HL-60/S4 treated with phorbol 12-myristate 13-acetate at 8.2 ng/mL for 4 days and 3 days (cell line): ENCODE results near the gene ICAM4.

Experiments
- in situ Hi-C: fragments of 300-500 bp; cut with MboI; formaldehyde crosslinking; loops from 2 replicates; pipeline ENCODE4 v1.15.0; 2022; ENCODE audit warnings: low sequenced_read_pairs

Gene ICAM4

GRCh38 chr19:10286803-10287737, at the start of gene ICAM4:
Gene ICAM4 (plus strand): TSS chr19:10286955. CDS start chr19:10287013, 58 bp downstream.
- in situ Hi-C loops: no loop called here

GRCh38 chr19:10237702-10238101, 49.1 kb upstream of the ICAM4 start:
- in situ Hi-C loops: loop anchor here (25.0 kb wide), 1 partner anchor 300 kb away; the partner anchor contains the start of gene OLFM2

GRCh38 chr19:10238172-10238783, 48.5 kb upstream of the ICAM4 start:
- in situ Hi-C loops: loop anchor here (25.0 kb wide), 1 partner anchor 301 kb away; the partner anchor contains the start of gene OLFM2

- in situ Hi-C loops: loop anchor here (25.0 kb wide), 1 partner anchor 305 kb away; the partner anchor contains the start of gene OLFM2
Measured at GRCh38 chr19:10241826-10242449, 44.8 kb upstream of the ICAM4 start.

GRCh38 chr19:10243606-10244005, 43.1 kb upstream of the ICAM4 start:
- in situ Hi-C loops: loop anchor here (25.0 kb wide), 1 partner anchor 306 kb away; the partner anchor contains the start of gene OLFM2

- in situ Hi-C loops: loop anchor here (25.0 kb wide), 1 partner anchor 308 kb away; the partner anchor contains the start of gene OLFM2
Measured at GRCh38 chr19:10245189-10245939, 41.4 kb upstream of the ICAM4 start.

GRCh38 chr19:10246511-10246910, 40.2 kb upstream of the ICAM4 start:
- in situ Hi-C loops: loop anchor here (25.0 kb wide), 1 partner anchor 309 kb away; the partner anchor contains the start of gene OLFM2

GRCh38 chr19:10251792-10252694, 34.7 kb upstream of the ICAM4 start, which contains the start of gene MRPL4:
Gene MRPL4 (plus strand): TSS chr19:10252214. CDS start chr19:10252254, 40 bp downstream.
- in situ Hi-C loops: no loop called here

- in situ Hi-C loops: no loop called here
Measured at GRCh38 chr19:10252707-10253106, 34.0 kb upstream of the ICAM4 start.

GRCh38 chr19:10254244-10254643, 32.5 kb upstream of the ICAM4 start:
- in situ Hi-C loops: no loop called here

GRCh38 chr19:10255358-10255757, 31.4 kb upstream of the ICAM4 start:
- in situ Hi-C loops: no loop called here

- in situ Hi-C loops: no loop called here
Measured at GRCh38 chr19:10256551-10256950, 30.2 kb upstream of the ICAM4 start.

GRCh38 chr19:10256970-10257615, 29.7 kb upstream of the ICAM4 start:
- in situ Hi-C loops: no loop called here

GRCh38 chr19:10258080-10258710, 28.6 kb upstream of the ICAM4 start:
- in situ Hi-C loops: no loop called here

- in situ Hi-C loops: no loop called here
Measured at GRCh38 chr19:10259162-10259905, 27.4 kb upstream of the ICAM4 start.

- in situ Hi-C loops: loop anchor here (5.0 kb wide), 1 partner anchor 127 kb away; no protein-coding TSS in a partner anchor
Measured at GRCh38 chr19:10260141-10260584, 26.6 kb upstream of the ICAM4 start.

GRCh38 chr19:10262771-10263170, 24.0 kb upstream of the ICAM4 start:
- in situ Hi-C loops: loop anchor here (5.0 kb wide), 1 partner anchor 125 kb away; no protein-coding TSS in a partner anchor
